Measurements from ENCODE around the gene PPP1R37.

The PPP1R37 gene

GRCh38 chr19:45075301-45076028 is 17.5 kb upstream of the PPP1R37 start:
- TF ChIP-seq POLR2AphosphoS5 (IDR thresholded peaks at IDR 0.05; ENCODE audit: low read depth, low read length), result no peak
- no peak for TF ChIP-seq FOXP2 (optimal IDR thresholded peaks at IDR 0.05; ENCODE audit: borderline replicate concordance, extremely low read depth, extremely low read length, insufficient read depth)
- TF ChIP-seq SIN3A (IDR thresholded peaks at IDR 0.05; ENCODE audit: borderline replicate concordance, insufficient read depth, low read length), result no peak
- TF ChIP-seq TAF1 (IDR thresholded peaks at IDR 0.05; ENCODE audit: borderline replicate concordance, insufficient read depth, low read length), result no peak
- TF ChIP-seq, protein P1, sequence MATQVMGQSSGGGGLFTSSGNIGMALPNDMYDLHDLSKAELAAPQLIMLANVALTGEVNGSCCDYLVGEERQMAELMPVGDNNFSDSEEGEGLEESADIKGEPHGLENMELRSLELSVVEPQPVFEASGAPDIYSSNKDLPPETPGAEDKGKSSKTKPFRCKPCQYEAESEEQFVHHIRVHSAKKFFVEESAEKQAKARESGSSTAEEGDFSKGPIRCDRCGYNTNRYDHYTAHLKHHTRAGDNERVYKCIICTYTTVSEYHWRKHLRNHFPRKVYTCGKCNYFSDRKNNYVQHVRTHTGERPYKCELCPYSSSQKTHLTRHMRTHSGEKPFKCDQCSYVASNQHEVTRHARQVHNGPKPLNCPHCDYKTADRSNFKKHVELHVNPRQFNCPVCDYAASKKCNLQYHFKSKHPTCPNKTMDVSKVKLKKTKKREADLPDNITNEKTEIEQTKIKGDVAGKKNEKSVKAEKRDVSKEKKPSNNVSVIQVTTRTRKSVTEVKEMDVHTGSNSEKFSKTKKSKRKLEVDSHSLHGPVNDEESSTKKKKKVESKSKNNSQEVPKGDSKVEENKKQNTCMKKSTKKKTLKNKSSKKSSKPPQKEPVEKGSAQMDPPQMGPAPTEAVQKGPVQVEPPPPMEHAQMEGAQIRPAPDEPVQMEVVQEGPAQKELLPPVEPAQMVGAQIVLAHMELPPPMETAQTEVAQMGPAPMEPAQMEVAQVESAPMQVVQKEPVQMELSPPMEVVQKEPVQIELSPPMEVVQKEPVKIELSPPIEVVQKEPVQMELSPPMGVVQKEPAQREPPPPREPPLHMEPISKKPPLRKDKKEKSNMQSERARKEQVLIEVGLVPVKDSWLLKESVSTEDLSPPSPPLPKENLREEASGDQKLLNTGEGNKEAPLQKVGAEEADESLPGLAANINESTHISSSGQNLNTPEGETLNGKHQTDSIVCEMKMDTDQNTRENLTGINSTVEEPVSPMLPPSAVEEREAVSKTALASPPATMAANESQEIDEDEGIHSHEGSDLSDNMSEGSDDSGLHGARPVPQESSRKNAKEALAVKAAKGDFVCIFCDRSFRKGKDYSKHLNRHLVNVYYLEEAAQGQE (IDR thresholded peaks at IDR 0.05; ENCODE audit: insufficient read depth in 1 of 2, low read depth in 2 of 2, low read length in 2 of 2), result no peak

DNA sequence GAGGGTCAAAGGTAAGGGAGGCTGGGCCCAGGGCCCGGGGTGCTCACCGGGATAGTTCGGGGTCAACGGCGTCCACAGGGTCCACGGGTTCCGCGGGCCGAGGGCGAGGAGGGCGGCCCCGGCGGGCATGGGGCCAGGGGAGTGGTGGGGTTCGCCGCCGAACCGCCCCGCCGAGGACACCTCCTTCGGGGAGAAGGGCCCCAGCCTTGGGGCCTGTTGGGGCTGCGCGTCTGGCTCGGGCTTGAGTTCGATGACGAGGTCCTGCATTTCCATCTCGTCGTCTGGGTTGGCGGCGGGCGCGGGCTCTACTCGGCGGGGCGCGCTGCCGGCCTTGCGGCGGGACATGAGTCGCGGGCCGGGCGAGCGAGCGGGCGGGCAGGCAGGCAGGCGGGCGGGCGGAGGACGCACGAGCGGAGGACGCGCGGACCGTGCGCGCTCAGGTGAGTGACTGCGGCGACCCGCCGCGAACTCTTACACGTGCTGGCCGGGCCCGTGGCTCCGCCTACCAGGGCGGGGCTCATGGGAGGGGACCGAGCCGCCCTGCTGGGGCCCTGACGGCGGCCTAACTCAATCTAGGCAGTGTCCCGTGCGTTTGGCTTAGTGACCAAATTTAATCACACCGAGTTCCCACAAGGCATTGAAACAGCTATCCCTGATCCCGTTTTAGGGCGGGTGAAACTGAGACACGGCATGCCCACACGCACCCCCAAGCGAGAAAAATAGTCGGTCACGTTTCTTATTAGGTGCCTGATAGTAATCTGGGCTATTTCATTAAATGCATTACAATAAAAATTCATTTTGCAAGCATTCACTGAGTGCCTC is 16.7 kb upstream of the PPP1R37 start, which contains the start of gene ZNF296:
ZNF296 (minus strand) TSS at position 450 of the 822 bp plus-strand sequence; CDS start at position 345, 105 bp downstream.
- no peak for TF ChIP-seq TAF1 (IDR thresholded peaks at IDR 0.05; ENCODE audit: borderline replicate concordance, insufficient read depth, low read length)
- TF ChIP-seq, protein P1 (IDR thresholded peaks at IDR 0.05; ENCODE audit: insufficient read depth in 1 of 2, low read depth in 2 of 2, low read length in 2 of 2), result no peak
- TF ChIP-seq FOXP2 (optimal IDR thresholded peaks at IDR 0.05; ENCODE audit: borderline replicate concordance, extremely low read depth, extremely low read length, insufficient read depth), result no peak
- TF ChIP-seq POLR2AphosphoS5 (IDR thresholded peaks at IDR 0.05; ENCODE audit: low read depth, low read length), result no peak
- no peak for TF ChIP-seq SIN3A (IDR thresholded peaks at IDR 0.05; ENCODE audit: borderline replicate concordance, insufficient read depth, low read length)

DNA sequence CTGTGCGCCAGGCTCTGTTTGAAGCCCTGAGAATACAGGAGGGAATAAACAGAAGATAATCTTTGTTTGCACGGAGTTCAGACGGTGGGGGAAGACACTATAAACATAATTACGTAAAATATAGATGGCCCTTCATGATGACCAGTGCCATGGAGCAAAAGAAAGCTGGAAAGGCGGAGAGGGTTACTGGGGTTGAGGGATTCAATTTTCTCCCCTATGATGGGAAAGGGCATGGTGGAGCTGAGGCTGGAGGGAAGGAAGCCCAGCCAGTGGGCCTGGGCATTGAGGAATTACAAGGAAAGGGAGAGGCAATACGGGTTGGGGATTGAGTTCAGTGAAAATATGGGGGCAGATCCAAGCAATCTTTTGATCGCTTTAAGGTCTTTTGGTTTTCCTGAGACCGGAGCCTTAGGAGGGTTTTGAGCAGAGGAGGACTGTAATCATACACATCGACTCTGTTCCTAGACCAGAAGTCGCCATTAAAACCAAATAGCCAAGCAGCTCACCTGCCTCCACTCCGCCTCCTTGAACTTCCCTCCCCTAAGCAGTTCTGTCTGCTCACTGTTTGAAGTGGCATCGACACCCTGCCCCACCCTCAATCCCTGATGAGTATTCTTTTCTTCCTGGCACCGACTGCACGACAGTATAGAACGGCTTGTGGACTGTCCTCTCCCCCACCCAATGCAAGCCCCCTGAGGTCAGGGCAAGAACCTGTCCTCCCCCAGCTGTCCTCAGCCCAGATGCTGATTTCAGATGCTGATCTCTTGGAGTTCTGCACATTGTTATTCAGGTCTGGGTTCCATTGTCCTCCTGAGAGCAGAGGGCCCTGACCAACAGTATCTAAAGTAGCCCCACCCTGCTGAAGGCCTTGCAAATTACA is 15.9 kb upstream of the PPP1R37 start:
- no peak for TF ChIP-seq FOXP2 (optimal IDR thresholded peaks at IDR 0.05; ENCODE audit: borderline replicate concordance, extremely low read depth, extremely low read length, insufficient read depth)
- TF ChIP-seq POLR2AphosphoS5 (IDR thresholded peaks at IDR 0.05; ENCODE audit: low read depth, low read length), result no peak
- TF ChIP-seq, protein P1 (IDR thresholded peaks at IDR 0.05; ENCODE audit: insufficient read depth in 1 of 2, low read depth in 2 of 2, low read length in 2 of 2), result no peak
- no peak for TF ChIP-seq SIN3A (IDR thresholded peaks at IDR 0.05; ENCODE audit: borderline replicate concordance, insufficient read depth, low read length)
- no peak for TF ChIP-seq TAF1 (IDR thresholded peaks at IDR 0.05; ENCODE audit: borderline replicate concordance, insufficient read depth, low read length)

DNA sequence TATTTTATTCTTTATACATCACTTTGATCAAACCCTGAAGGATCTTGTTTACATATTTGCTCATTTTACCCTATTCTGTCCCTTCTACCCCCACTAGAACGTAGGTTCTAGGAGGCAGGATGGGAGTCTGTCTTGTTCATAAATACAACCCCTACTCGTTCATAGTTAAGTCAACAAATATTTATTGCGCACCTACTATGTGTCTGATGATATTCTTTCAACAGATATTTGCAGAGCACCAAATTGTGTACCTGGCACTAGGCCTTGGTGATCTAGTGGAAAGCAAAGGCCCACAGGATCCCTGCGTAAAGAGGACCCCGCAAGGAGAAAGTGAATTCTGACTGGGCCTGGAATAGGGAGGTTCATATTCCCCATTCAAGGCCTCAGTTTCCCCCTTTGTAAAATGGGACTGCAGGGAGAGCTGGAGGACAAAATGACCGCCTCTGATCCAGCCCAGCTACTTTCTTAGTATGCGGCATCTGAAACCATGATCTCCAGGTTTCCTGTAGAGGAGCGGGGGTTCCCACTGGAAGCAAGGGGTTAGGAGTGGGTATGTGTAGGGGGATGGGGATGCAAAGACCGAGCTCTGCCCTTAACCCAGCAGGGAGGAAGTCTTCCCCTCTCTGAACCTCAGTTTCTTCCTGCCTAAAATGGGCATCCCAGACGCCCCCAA is 14.5 kb upstream of the PPP1R37 start:
- TF ChIP-seq TAF1 (IDR thresholded peaks at IDR 0.05; ENCODE audit: borderline replicate concordance, insufficient read depth, low read length), result no peak
- TF ChIP-seq SIN3A (IDR thresholded peaks at IDR 0.05; ENCODE audit: borderline replicate concordance, insufficient read depth, low read length), result no peak
- TF ChIP-seq, protein P1 (IDR thresholded peaks at IDR 0.05; ENCODE audit: insufficient read depth in 1 of 2, low read depth in 2 of 2, low read length in 2 of 2), result no peak
- no peak for TF ChIP-seq POLR2AphosphoS5 (IDR thresholded peaks at IDR 0.05; ENCODE audit: low read depth, low read length)
- TF ChIP-seq FOXP2 (optimal IDR thresholded peaks at IDR 0.05; ENCODE audit: borderline replicate concordance, extremely low read depth, extremely low read length, insufficient read depth), result no peak
